DND-41 (cell line): ENCODE data around the gene NKAIN2.
"Not testable (repeated sequence)": the region's sequence is repeated elsewhere in the genome, so short reads cannot be mapped to it uniquely, and the experiment has no call there.

Experiments
- ATAC-seq: fragments of 200-7000 bp; cut with Tn5 transposase; 3 replicates; pipeline ENCODE4 v1.9.1; 2021; ENCODE audit warnings: low read depth; ENCODE audit not compliant: insufficient read depth
- DNase-seq: peaks from one replicate; pipeline ENCODE4 v3.0.0-alpha.2; 2020
- H2AFZ ChIP-seq: 2 replicates; pipeline ENCODE4 v1.6.0; 2012; ENCODE audit warnings: low read depth, low read length
- H3K27ac ChIP-seq: 2 replicates; pipeline ENCODE4 v1.5.1; 2012; ENCODE audit warnings: low read length, inconsistent platforms
- H3K27me3 ChIP-seq: fragments of 200-600 bp; sonication (generic); 2 replicates; pipeline ENCODE4 v1.6.0; 2012; ENCODE audit warnings: low read length, mild to moderate bottlenecking, inconsistent platforms; ENCODE audit not compliant: insufficient read depth, poor library complexity
- H3K36me3 ChIP-seq: 2 replicates; pipeline ENCODE4 v1.5.1; 2012; ENCODE audit warnings: low read length, inconsistent platforms; ENCODE audit not compliant: insufficient read depth
- H3K4me1 ChIP-seq: 2 replicates; pipeline ENCODE4 v1.5.1; 2012; ENCODE audit warnings: mild to moderate bottlenecking, low read length; ENCODE audit not compliant: insufficient read depth
- H3K4me2 ChIP-seq: 2 replicates; pipeline ENCODE4 v1.6.0; 2012; ENCODE audit warnings: mild to moderate bottlenecking, moderate library complexity, low read length, inconsistent platforms; ENCODE audit not compliant: insufficient read depth
- H3K4me3 ChIP-seq, 2 experiments: fragments of 200-600 bp in 1 of 2; shearing (Covaris generic) in 1 of 2; 2 replicates each; pipeline ENCODE4 v1.5.1; 2012 to 2016; ENCODE audit warnings: inconsistent platforms in 2 of 2, low read length in 2 of 2, mild to moderate bottlenecking in 2 of 2, low read depth in 1 of 2, moderate library complexity in 1 of 2
- H3K79me2 ChIP-seq: 2 replicates; pipeline ENCODE4 v1.6.0; 2012; ENCODE audit warnings: low read length, inconsistent platforms; ENCODE audit not compliant: insufficient read depth
- H3K9ac ChIP-seq: 2 replicates; pipeline ENCODE4 v1.6.0; 2012; ENCODE audit warnings: low read depth, mild to moderate bottlenecking, inconsistent platforms, low read length, moderate library complexity
- H3K9me3 ChIP-seq: 2 replicates; pipeline ENCODE4 v1.5.1; 2012; ENCODE audit warnings: low read length, moderate library complexity, mild to moderate bottlenecking, inconsistent platforms; ENCODE audit not compliant: insufficient read depth, severe bottlenecking
- H4K20me1 ChIP-seq: 2 replicates; pipeline ENCODE4 v1.6.0; 2012; ENCODE audit warnings: low read length; ENCODE audit not compliant: insufficient read depth
- EZH2 ChIP-seq: IDR thresholded peaks from 3 replicates; pipeline ENCODE4 v1.6.1; 2012; ENCODE audit warnings: borderline replicate concordance, low read depth, mild to moderate bottlenecking, moderate library complexity, low read length, inconsistent platforms; ENCODE audit not compliant: severe bottlenecking
- TF ChIP-seq, protein P1 (sequence below): IDR thresholded peaks from 2 replicates; pipeline ENCODE4 v1.5.1; 2012; ENCODE audit warnings: borderline replicate concordance, low read length, moderate library complexity, mild to moderate bottlenecking; ENCODE audit not compliant: poor library complexity, severe bottlenecking; ENCODE audit errors: extremely low read depth

NKAIN2 gene

DNA sequence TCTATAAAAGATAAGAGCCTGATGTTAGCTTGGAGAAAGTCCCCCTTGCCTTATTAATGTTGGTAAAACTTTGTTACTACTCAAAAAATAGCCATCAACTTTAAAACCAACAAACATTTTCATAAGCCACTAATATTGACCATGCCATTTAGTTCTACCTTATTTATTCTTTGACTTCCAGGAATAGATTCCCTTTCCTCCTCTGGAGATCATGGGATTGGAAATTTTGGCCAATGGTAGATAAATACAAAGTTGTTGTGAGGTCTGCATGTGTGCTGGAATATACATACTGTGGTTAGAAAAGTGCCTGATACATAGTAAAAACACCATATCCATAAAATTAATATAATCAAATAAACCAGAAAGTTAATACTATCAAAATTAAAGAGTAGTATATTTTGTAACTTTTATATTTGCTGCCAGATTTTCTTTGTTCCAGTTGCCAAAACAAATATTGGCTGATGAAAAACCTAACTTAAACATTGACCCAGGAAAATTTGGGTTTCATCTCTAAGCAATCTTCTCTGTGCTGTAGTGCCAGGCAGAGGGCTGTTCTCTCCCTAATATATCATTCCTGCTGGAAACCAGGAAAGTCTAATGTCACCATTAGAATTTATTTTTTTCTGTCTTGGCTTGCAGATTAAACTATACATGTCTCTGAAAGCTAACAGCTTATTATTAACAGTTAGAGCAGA, 169.1 kb downstream of the NKAIN2 start:
- no peak overlapping the region for H2AFZ ChIP-seq
- DNase-seq (no peak), ATAC-seq (no peak)
- H3K4me1 ChIP-seq, result no peaks in the 10 kb centered on the region
- no peaks in the 10 kb centered on the region for H3K79me2 ChIP-seq
- H3K4me3 ChIP-seq, result no peak overlapping the region
- H3K27ac ChIP-seq, result no peak overlapping the region
- H3K36me3 ChIP-seq, result no peaks in the 10 kb centered on the region
- H3K9me3 ChIP-seq, result no peaks in the 10 kb centered on the region
- no peak overlapping the region for H3K4me2 ChIP-seq
- H4K20me1 ChIP-seq, result no peaks in the 10 kb centered on the region
- H3K27me3 ChIP-seq, result no peaks in the 10 kb centered on the region
- no peak overlapping the region for H3K9ac ChIP-seq
- TF ChIP-seq, protein P1, sequence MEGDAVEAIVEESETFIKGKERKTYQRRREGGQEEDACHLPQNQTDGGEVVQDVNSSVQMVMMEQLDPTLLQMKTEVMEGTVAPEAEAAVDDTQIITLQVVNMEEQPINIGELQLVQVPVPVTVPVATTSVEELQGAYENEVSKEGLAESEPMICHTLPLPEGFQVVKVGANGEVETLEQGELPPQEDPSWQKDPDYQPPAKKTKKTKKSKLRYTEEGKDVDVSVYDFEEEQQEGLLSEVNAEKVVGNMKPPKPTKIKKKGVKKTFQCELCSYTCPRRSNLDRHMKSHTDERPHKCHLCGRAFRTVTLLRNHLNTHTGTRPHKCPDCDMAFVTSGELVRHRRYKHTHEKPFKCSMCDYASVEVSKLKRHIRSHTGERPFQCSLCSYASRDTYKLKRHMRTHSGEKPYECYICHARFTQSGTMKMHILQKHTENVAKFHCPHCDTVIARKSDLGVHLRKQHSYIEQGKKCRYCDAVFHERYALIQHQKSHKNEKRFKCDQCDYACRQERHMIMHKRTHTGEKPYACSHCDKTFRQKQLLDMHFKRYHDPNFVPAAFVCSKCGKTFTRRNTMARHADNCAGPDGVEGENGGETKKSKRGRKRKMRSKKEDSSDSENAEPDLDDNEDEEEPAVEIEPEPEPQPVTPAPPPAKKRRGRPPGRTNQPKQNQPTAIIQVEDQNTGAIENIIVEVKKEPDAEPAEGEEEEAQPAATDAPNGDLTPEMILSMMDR, result no peak
- no peak for TF ChIP-seq EZH2

DNA sequence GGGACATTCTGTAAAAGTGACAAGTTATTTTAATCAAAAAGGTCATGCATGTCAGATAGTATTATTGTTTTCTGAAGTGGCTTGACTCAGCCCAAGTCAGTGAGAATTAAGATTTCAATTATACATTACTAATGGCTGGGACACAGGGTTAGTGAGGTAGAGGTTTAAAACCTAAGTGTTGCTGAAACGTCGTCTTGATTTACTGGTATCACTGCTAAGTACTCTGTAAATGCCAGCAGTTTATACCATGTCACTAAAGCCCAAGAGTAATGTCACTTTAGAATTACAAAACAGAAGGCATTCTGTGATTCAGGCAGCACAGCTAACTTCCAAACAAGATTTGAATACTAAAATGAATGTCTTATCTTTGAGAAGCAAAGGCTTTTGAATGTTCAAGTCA, 176.6 kb downstream of the NKAIN2 start:
- no peaks in the 10 kb centered on the region for H4K20me1 ChIP-seq
- no peak for ATAC-seq
- no peak for DNase-seq
- H3K27me3 ChIP-seq, result no peaks in the 10 kb centered on the region
- H3K36me3 ChIP-seq, result no peaks in the 10 kb centered on the region
- H2AFZ ChIP-seq, result no peak overlapping the region
- no peaks in the 10 kb centered on the region for H3K79me2 ChIP-seq
- no peaks in the 10 kb centered on the region for H3K9me3 ChIP-seq
- H3K4me1 ChIP-seq, result no peaks in the 10 kb centered on the region
- H3K4me2 ChIP-seq, result no peak overlapping the region
- no peak overlapping the region for H3K9ac ChIP-seq
- H3K27ac ChIP-seq, result no peak overlapping the region
- TF ChIP-seq EZH2, result no peak
- TF ChIP-seq, protein P1, result no peak
- no peak overlapping the region for H3K4me3 ChIP-seq

DNA sequence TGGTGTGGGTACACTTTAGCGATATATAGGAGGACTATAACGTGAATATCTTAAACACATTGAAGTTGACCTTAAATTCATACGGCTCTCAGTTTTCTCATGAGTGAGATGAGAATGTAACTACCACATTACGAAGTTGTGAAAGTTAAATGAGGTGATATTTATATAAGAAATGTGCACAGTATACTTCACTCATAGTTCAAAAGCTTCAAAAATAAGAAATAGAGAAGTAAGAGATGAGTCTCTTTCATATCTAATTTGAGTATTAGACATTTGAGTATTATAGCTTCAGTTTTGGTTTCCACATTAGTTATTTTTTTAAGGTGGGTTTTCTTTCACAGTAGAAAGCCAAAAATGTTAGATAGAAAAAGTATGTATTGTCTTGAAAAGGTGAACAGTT, 183.3 kb downstream of the NKAIN2 start:
- H3K4me3 ChIP-seq, result no peak overlapping the region
- no peaks in the 10 kb centered on the region for H3K36me3 ChIP-seq
- no peaks in the 10 kb centered on the region for H3K79me2 ChIP-seq
- no peak overlapping the region for H3K4me2 ChIP-seq
- no peak for TF ChIP-seq EZH2
- TF ChIP-seq, protein P1, result no peak
- H3K27me3 ChIP-seq, result no peaks in the 10 kb centered on the region
- no peaks in the 10 kb centered on the region for H3K9me3 ChIP-seq
- no peaks in the 10 kb centered on the region for H3K4me1 ChIP-seq
- no peak for ATAC-seq
- no peak overlapping the region for H3K9ac ChIP-seq
- no peak overlapping the region for H2AFZ ChIP-seq
- no peak for DNase-seq
- no peak overlapping the region for H3K27ac ChIP-seq
- no peaks in the 10 kb centered on the region for H4K20me1 ChIP-seq

DNA sequence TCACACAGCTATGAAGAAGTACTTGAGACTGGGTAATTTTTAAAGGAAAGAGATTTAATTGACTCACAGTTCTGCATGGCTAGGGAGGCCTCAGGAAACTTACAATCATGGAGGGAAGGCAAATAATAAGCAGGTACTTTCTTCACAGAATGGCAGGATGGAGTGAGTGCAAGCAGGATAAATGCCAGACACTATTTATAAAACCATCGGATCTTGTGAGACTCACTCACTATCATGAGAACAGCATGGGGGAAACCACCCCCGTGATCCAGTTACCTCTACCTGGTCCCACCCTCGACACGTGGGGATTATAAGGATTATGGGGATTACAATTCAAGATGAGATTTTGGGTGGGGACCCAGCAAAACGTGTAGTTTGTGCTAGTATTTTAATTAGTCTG, 186.3 kb downstream of the NKAIN2 start:
- not testable (repeated sequence) for H3K27me3 ChIP-seq, H3K9me3 ChIP-seq, H3K4me1 ChIP-seq, H3K36me3 ChIP-seq, H3K27ac ChIP-seq, H3K4me2 ChIP-seq, H2AFZ ChIP-seq, H4K20me1 ChIP-seq, H3K9ac ChIP-seq, DNase-seq, ATAC-seq, H3K4me3 ChIP-seq, H3K79me2 ChIP-seq
